CD14-positive monocyte (primary cell): ENCODE measurements around the gene DYNC2LI1. TPM values are rescaled to one million over a fixed set of nuclear protein-coding genes. Genes with fewer than 3 reads are reported as not detected.

Source experiments
- DNase-seq, 3 donors: peaks; one replicate each; pipeline ENCODE4 v3.0.0-alpha.2; 2011 to 2022
- H2AFZ ChIP-seq: 2 replicates; pipeline ENCODE4 v1.6.0; 2012; ENCODE audit warnings: mild to moderate bottlenecking, low read depth, low read length, inconsistent platforms; ENCODE audit not compliant: insufficient read depth, poor library complexity, severe bottlenecking
- H3K27ac ChIP-seq, 2 donors: 1 replicate in 1 of 2; 2 replicates in 1 of 2; pipeline ENCODE4 v1.5.1; 2012 to 2013; ENCODE audit warnings: low read length in 2 of 2, control low read depth in 1 of 2, inconsistent platforms in 1 of 2, low read depth in 1 of 2, mild to moderate bottlenecking in 1 of 2
- H3K27me3 ChIP-seq, 2 donors: one replicate each; pipeline versions ENCODE4 v1.6.0 to v1.6.1; 2011 to 2013; ENCODE audit warnings: low read length in 2 of 2; ENCODE audit not compliant: control insufficient read depth in 2 of 2, insufficient read depth in 2 of 2
- H3K36me3 ChIP-seq, 2 donors: replicated peaks in 1 of 2; 1 replicate in 1 of 2; 2 replicates in 1 of 2; pipeline versions ENCODE4 v1.5.1 to v1.6.1; 2012 to 2013; ENCODE audit warnings: low read length in 2 of 2, control low read depth in 1 of 2, inconsistent platforms in 1 of 2, mild to moderate bottlenecking in 1 of 2; ENCODE audit not compliant: insufficient read depth in 2 of 2, control insufficient read depth in 1 of 2
- H3K4me1 ChIP-seq, 2 donors: 1 replicate in 1 of 2; 2 replicates in 1 of 2; pipeline versions ENCODE4 v1.5.1 to v1.6.1; 2012 to 2013; ENCODE audit warnings: low read length in 2 of 2, control low read depth in 1 of 2, inconsistent platforms in 1 of 2, mild to moderate bottlenecking in 1 of 2, moderate library complexity in 1 of 2; ENCODE audit not compliant: insufficient read depth in 2 of 2, control insufficient read depth in 1 of 2
- H3K4me2 ChIP-seq: replicated peaks from 2 replicates; pipeline ENCODE3; 2012; ENCODE audit warnings: low read length, moderate library complexity, mild to moderate bottlenecking; ENCODE audit not compliant: poor library complexity, severe bottlenecking; ENCODE audit errors: extremely low read depth
- H3K4me3 ChIP-seq, 3 experiments: fragments of 200-600 bp in 1 of 3; sonication (generic) in 1 of 3; replicated peaks in 1 of 3; 1 replicate in 2 of 3; 2 replicates in 1 of 3; pipeline ENCODE4 v1.5.1; 2011 to 2013; ENCODE audit warnings: low read length in 3 of 3, mild to moderate bottlenecking in 3 of 3, control low read depth in 2 of 3, low read depth in 2 of 3, inconsistent platforms in 1 of 3, moderate library complexity in 1 of 3
- H3K79me2 ChIP-seq: 2 replicates; pipeline ENCODE4 v1.6.0; 2012; ENCODE audit warnings: mild to moderate bottlenecking, control low read depth, inconsistent platforms, low read length, moderate library complexity; ENCODE audit not compliant: insufficient read depth
- H3K9ac ChIP-seq: 2 replicates; pipeline ENCODE4 v1.6.0; 2017; ENCODE audit warnings: low read length, mild to moderate bottlenecking; ENCODE audit not compliant: insufficient read depth, poor library complexity, severe bottlenecking
- H3K9me3 ChIP-seq, 2 donors: replicated peaks in 1 of 2; 1 replicate in 1 of 2; 2 replicates in 1 of 2; pipeline versions ENCODE4 v1.5.1 to v1.6.1; 2012 to 2013; ENCODE audit warnings: low read length in 2 of 2, control low read depth in 1 of 2; ENCODE audit not compliant: control insufficient read depth in 1 of 2, insufficient read depth in 1 of 2
- H4K20me1 ChIP-seq: 2 replicates; pipeline ENCODE4 v1.6.0; 2012; ENCODE audit warnings: mild to moderate bottlenecking, low read length, control low read depth, moderate library complexity; ENCODE audit not compliant: insufficient read depth
- H3K27ac Mint-ChIP-seq, 7 donors: one replicate each; pipeline ENCODE4 v1.8.0; 2020; ENCODE audit warnings: mild to moderate bottlenecking in 7 of 7, mixed read lengths in 7 of 7, moderate library complexity in 6 of 7, inconsistent platforms in 2 of 7
- H3K27me3 Mint-ChIP-seq, 3 donors: one replicate each; pipeline ENCODE4 v1.8.0; 2021 to 2022; ENCODE audit warnings: low read depth in 3 of 3, mild to moderate bottlenecking in 3 of 3, mixed read lengths in 3 of 3, moderate library complexity in 3 of 3, inconsistent platforms in 1 of 3
- H3K36me3 Mint-ChIP-seq, 2 donors: one replicate each; pipeline ENCODE4 v1.8.0; 2020; ENCODE audit warnings: mixed read lengths in 2 of 2, inconsistent platforms in 1 of 2, mild to moderate bottlenecking in 1 of 2
- H3K4me1 Mint-ChIP-seq: one replicate; pipeline ENCODE4 v1.8.0; 2020; ENCODE audit warnings: mild to moderate bottlenecking, mixed read lengths
- H3K4me3 Mint-ChIP-seq, 2 donors: one replicate each; pipeline ENCODE4 v1.8.0; 2020; ENCODE audit warnings: mild to moderate bottlenecking in 2 of 2, mixed read lengths in 2 of 2, moderate library complexity in 1 of 2
- H3K9me3 Mint-ChIP-seq, 7 donors: one replicate each; pipeline ENCODE4 v1.8.0; 2020 to 2022; ENCODE audit warnings: mixed read lengths in 7 of 7, mild to moderate bottlenecking in 6 of 7, moderate library complexity in 6 of 7, inconsistent platforms in 2 of 7
- CTCF ChIP-seq: fragments of 200-600 bp; IDR thresholded peaks from one replicate; pipeline ENCODE4 v1.8.0; 2022; ENCODE audit warnings: antibody characterized with exemption, mild to moderate bottlenecking
- WGBS: methylation state at CpG from one replicate; pipeline ENCODE4 v1.1.5; 2013; ENCODE audit warnings: missing lambda C conversion rate; ENCODE audit not compliant: insufficient coverage; 5-methylcytosine and 5-hydroxymethylcytosine counted together
- intact Hi-C, 2 donors: fragments of 100-400 bp; cut with micrococcal nuclease; formaldehyde crosslinking; loops; one replicate each; pipeline versions ENCODE4 v1.15.0 to v1.15.1; 2023
- polyA plus RNA-seq, 3 donors: library from polyadenylated mRNA; depleted of rRNA in 1 of 3; unstranded in 2 of 3; stranded (reverse) in 1 of 3; fragments of 300-500 nt in 2 of 3; fragments of >200 nt in 1 of 3; fragmentation: Illumina TruSeq in 2 of 3; gene quantifications; 1 replicate in 2 of 3; 2 replicates in 1 of 3; pipeline ENCODE4 v1.2.3, GENCODE V29; 2012 to 2021

DYNC2LI1 gene
- polyA plus RNA-seq, 3 donors: 2.5 to 4.4 (median 3.5) TPM

DNA sequence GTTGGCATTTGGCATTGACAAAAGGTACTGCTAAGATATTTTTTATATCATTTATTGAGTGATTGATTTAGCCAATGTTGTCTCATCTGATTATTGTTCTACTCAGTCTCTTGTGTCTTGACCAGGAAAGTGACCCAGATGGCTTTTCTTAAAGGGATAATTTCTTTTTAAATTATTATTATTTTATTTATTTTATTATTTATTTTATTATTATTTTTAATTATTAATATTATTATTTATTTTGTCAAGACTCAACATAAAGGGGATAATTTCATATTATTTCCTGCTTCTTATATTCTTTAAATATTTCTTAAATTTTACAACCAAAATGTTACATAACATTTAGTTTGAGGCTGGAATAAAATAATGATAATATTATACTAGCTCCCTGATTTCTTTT, 27.1 kb downstream of the DYNC2LI1 start:
- H3K4me1 Mint-ChIP-seq: peaks cover 3% of the 10 kb centered on the region
- Histone ChIP-seq H3K4me2 (no peak overlapping the region), H3K27ac (no peak overlapping the region), H3K4me1 (no peaks in the 10 kb centered on the region), H3K9ac (no peak overlapping the region), H3K4me3 (no peak overlapping the region), H4K20me1 (no peaks in the 10 kb centered on the region), H3K36me3 (no peaks in the 10 kb centered on the region), H3K9me3 (no peaks in the 10 kb centered on the region), H3K27me3 (no peaks in the 10 kb centered on the region), H3K79me2 (no peaks in the 10 kb centered on the region), H2AFZ (no peak overlapping the region)
- DNase-seq: no peak
- intact Hi-C loops: no loop called here
- H3K27ac Mint-ChIP-seq: no peak overlapping the region
- no peak overlapping the region for H3K4me3 Mint-ChIP-seq
- no peak for TF ChIP-seq CTCF
- H3K27me3 Mint-ChIP-seq: no peaks in the 10 kb centered on the region
- H3K36me3 Mint-ChIP-seq: peaks cover 0 to 6% of the 10 kb centered on the region in 2 donors
- no peaks in the 10 kb centered on the region for H3K9me3 Mint-ChIP-seq

- Histone ChIP-seq H3K79me2 (no peaks in the 10 kb centered on the region), H3K4me3 (no peak overlapping the region), H3K9me3 (no peaks in the 10 kb centered on the region), H4K20me1 (no peaks in the 10 kb centered on the region), H3K9ac (no peak overlapping the region), H3K27ac (no peak overlapping the region), H3K4me2 (no peak overlapping the region), H2AFZ (no peak overlapping the region), H3K36me3 (no peaks in the 10 kb centered on the region), H3K27me3 (no peaks in the 10 kb centered on the region), H3K4me1 (no peaks in the 10 kb centered on the region)
- DNase-seq: no peak
- Mint-ChIP-seq H3K4me3 (no peak overlapping the region), H3K27ac (no peak overlapping the region), H3K36me3 (peaks cover 0 to 4% of the 10 kb centered on the region in 2 donors), H3K4me1 (peaks cover 3% of the 10 kb centered on the region), H3K9me3 (no peaks in the 10 kb centered on the region), H3K27me3 (no peaks in the 10 kb centered on the region)
- intact Hi-C loops: no loop called here
- WGBS: no CpG with 5 or more reads among the region's 2 CpGs
- TF ChIP-seq CTCF: no peak
These were observed 28.3 kb downstream of the DYNC2LI1 start for GRCh38 chr2:43802135-43802534.
